ENCODE measurements around the gene LHFPL3.
"Not testable (repeated sequence)": the region's sequence is repeated elsewhere in the genome, so short reads cannot be mapped to it uniquely, and the experiment has no call there.

GRCh38 chr7:104721027-104721426, 392.6 kb downstream of the LHFPL3 start:
- TF ChIP-seq SAP30 (IDR thresholded peaks at IDR 0.05; ENCODE audit: borderline replicate concordance, insufficient read depth, low read depth, low read length, poor library complexity, severe bottlenecking); RAD21 (CRISPR knock-in tag; conservative IDR thresholded peaks at IDR 0.05 in 1 of 2, IDR thresholded peaks at IDR 0.05 in 1 of 2): not testable (repeated sequence)

Measured in K562 (cell line).